A549 treated with RU486 at 1 μM for 4 hours (cell line): Measurements from ENCODE around the gene PLGLB1. TPM values are rescaled to one million over a fixed set of nuclear protein-coding genes. Genes with fewer than 3 reads are reported as not detected.

Experiments
- total RNA-seq: library from RNA; stranded (reverse); fragments of 200-300 nt; extraction: Qiagen RNA extraction; gene quantifications from 5 replicates; pipeline ENCODE4 v1.2.3, GENCODE V29; 2022; ENCODE audit warnings: low read depth

Gene PLGLB1
- 0.37 to 1.5 TPM (median 0.84 TPM) in 5 replicates for total RNA-seq

DNA sequence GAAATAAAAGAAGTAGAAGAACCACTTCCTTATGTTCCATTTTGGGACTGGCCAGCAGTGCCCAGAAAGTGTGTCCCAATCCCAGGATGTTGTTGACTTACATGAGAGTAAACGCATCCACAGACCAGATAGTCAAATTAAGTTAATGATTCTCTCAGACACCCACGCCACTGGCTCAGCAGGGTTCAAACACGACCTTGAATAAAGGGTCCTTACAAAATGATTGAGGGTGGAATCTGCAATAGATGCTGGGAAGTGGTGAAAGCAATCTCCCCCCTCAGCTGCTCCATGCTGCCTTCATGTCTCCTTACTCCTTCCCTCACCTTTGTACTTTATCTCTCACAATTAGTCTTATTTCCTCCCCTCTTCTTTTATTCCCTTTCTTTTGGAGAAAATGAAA, at the start of gene PLGLB1:
Gene PLGLB1, minus strand, starts transcription at position 101 of the 400 bp plus-strand sequence. Its CDS starts 61 bp downstream, at position 40.

Other genes with a start within 250 kb of the PLGLB1 start
- 0.21 to 0.34 TPM (median 0.32 TPM) in 5 replicates for gene CD8A, start 230.9 kb downstream of the PLGLB1 start, total RNA-seq
- gene CD8B, start 160.0 kb downstream of the PLGLB1 start, total RNA-seq, result not detected in 5 replicates
- 0.03 to 0.15 TPM (median 0.09 TPM) in 4 of 5 replicates, not detected in the other for gene RGPD1, start 79.7 kb downstream of the PLGLB1 start, total RNA-seq